ENCODE results near the gene ST3GAL5.

GRCh38 chr2:85800586-85800985 is 88.2 kb downstream of the ST3GAL5 start:
- TF ChIP-seq CTCF (IDR thresholded peaks at IDR 0.05) (no peak), POLR2A (IDR thresholded peaks at IDR 0.05) (no peak)
